HG03565 (cell line): ENCODE measurements around the gene NSDHL.
A peak's percentile ranks its signal among the peaks of the same experiment; 100 is the strongest.

Experiments used
- ATAC-seq: cut with Tn5 transposase; IDR thresholded peaks from one replicate; pipeline ENCODE4 v1.9.1; 2021; ENCODE audit warnings: mild to moderate bottlenecking, moderate library complexity; ENCODE audit not compliant: unreplicated experiment

NSDHL gene

DNA sequence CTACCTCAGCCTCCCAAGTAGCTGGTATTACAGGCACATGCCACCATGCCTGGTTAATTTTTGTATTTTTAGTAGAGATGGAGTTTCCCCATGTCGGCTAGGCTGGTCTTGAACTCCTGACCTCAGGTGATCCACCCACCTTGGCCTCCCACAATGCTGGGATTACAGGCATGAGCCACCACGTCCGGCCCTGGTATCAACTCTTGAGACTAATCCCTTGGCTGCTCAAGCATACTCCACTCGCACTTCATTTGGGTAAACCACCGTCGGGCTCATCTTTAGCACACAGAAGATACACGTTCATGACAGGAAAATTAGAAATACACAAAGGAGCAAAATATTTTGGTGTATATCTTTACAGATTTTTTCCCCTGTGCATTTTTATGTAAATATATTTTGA is 79.2 kb downstream of the NSDHL start:
- ATAC-seq = peak; percentile 65

DNA sequence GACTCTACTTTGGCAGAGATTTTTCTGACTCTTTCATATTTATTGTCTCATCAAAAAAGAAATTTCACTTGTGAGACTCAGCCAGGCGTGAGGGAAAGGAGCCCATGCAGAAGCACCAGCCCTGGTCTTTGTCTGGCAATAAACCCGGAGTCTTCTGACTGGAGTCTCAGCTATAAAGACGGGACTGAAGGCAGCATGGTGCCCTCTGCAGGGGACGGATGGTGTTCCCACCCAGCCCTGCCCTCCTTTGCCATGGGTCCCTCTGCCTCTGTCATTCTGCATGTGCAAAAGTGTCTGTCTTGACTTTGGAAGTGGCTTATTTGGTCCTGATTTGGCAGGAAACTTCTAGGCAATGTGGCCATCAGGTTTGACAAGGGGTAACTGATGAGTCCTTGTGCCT is 81.2 kb downstream of the NSDHL start:
- ATAC-seq = no peak

DNA sequence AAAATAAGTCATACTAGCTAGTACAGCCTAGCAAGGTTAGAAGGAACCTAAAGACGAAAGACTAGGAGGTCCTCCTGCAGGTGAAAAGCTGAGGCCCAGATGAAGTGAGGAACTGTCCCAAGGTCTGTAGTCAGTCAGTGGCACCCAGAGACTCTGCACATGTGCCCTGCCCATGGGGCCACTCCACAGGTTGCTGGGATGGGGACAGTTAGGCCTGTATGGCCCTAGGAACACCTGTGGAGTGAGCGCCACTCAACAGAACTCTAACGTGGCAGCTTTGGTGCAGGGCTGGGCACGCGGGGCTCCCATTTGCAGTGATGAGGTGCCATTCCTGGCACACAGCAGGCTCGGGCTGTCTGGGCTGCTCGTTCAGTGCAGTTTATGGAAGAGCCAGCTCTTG is 81.8 kb downstream of the NSDHL start:
- no peak for ATAC-seq

DNA sequence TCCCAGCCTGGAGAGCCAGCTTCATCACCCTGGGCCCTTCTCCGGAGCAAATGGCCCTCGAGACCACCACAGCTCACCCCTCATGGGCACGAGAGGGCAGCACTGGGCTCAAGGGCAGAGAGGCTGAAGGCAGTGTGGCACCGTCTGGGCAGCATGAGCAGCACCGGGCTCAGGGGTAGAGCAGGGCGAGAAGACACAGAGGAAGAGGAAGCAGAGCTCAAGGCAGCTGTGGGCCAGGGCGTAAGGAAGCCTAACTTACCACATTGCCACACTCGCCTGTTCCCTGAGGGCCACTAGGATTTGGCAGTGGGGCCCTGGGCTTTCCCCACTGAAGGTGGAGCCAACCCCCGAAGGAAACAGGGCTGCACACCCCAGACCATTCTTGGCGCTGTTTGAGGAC is 82.5 kb downstream of the NSDHL start:
- no peak for ATAC-seq

DNA sequence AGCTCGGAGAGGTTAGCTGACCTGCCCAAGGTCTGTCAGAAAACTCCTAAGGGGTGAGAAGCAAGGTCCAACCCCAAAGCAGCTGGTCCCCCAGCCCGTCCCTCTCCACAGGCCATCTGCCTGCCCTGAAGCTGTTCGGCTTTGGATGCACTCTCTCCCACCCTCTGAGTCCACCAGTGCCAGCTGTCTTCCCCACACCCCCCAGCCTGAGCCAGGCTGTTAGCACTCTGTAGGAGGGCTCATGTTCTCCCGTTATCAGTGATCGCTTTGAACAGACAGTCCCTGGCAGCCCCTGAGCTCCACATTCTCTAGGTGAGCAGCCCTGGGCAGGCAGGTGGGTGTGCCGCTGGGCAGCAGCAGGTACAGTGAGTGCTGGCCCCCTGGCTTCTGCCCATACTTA is 83.0 kb downstream of the NSDHL start:
- no peak for ATAC-seq

DNA sequence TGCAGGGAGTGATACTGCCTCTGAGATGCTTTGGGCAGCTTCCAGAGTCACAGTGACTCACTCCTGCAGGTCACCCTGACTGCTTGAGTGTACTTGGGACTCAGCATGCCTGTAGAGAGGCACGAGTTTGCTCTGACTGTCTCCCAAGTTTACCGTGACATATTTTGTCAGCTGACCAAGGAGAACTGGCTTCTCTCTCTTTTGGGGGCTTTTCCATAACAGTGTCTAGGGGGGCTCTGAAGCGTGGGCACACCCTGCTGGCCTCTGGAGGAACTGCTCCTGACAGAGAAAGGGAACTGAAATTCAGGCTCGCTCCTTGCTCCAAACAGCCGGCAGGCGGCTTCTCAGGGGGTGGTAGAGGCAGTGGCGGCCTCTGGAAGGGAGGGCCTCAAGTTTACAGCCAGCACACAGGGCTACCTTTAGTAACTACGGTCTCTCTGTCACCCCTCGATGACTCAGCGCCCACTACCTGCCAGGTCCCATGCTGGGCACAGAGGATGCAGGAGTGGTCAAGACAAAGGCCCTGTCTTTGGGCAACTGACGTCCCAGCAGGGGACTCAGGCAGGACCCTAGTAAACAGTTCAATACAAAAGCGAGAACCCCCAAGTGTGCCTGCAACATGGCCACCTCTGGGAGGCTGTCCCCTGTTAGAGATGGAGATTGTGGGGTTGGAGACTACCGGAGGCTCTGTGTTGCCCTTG is 84.8 kb downstream of the NSDHL start:
- peak; percentile 79 for ATAC-seq

DNA sequence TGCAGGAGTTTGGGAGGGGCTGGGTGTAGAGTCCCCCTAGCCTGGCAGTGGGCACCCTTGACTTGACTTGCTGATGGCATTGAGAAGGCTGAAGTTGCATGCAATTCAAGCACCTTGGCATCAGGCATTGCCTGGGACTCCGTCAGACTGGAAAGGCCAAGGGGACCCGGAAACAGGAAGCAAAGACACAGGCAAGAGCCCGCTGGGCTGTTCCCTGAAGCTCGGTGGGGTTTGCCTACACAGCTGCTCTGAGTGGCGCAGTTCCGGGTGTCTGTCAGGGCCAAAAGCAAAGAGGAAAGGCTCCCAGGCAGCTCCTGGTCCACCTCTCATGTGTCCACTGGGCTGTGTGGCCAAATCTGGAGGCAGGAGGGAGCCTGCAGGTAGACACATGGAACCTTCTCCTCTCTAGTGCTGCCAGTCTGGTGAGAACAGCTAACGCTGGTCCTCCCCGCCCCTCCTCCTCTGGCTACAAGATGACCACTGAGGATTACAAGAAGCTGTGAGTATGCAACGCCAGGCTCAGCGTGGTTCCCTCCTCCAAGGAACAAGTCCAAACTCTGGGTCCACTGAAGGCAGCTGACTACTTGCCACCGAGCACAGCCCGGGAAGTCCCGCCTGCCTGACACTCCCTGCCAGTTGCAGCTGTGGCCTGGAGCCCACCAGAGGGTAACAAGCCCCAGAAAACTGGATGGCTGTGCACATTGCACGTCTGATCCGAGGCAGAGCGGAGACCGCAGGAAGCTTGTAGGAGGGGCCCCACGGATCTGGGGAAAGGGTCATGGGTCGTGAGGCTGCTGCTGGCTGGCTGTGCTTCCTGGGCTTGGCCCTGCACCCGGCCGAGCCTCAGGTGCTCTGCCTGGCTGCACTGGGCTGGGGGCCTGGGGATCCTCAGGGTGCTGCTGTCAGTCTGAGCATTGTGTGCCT is 87.1 kb downstream of the NSDHL start:
- ATAC-seq = no peak

DNA sequence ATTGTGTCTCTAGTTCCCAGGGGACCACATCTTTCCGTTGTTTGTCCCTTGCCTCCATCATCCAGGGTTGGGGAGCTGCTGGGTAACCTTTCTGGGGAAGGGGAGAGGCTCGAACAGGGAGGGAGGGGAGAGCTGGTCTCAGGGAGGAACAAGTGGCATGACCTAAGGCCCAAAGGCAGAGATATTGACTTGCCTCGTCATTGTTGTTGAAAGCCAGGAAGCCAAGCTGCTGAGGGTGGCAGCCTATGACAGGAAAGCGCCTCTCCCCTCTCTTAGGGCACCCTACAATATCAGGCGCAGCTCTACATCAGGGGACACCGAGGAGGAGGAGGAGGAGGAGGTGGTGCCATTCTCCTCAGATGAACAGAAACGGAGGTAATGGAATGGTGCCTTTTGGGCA is 87.8 kb downstream of the NSDHL start:
- no peak for ATAC-seq
